ENCODE measurements around the gene CPAMD8. TPM values are rescaled to one million over a fixed set of nuclear protein-coding genes. Genes with fewer than 3 reads are reported as not detected.

Gene CPAMD8
- total RNA-seq, 1 experiment from 2014 or later, result 0.64 TPM

- in situ Hi-C loops (cut with HindIII; ENCODE audit: low pct_unique_long_range_greater_than_20kb, low sequenced_read_pairs), result no loop called here
- DNase-seq (ENCODE audit: low read depth), result no peak
These were observed 179.7 kb downstream of the CPAMD8 start for GRCh38 chr19:16846901-16847300.

Other genes with a start within 250 kb of the CPAMD8 start
- gene SIN3B, start 197.4 kb downstream of the CPAMD8 start, total RNA-seq (2014; rRNA removed; shearing (Covaris generic); ENCODE audit: low replicate concordance), result 13.3 and 21.9 TPM in 2 replicates
- gene F2RL3, start 137.8 kb downstream of the CPAMD8 start, total RNA-seq (2014; rRNA removed; shearing (Covaris generic); ENCODE audit: low replicate concordance), result 2.3 and 5.0 TPM in 2 replicates
- gene HAUS8, start 48.6 kb upstream of the CPAMD8 start, total RNA-seq (2014; rRNA removed; shearing (Covaris generic); ENCODE audit: low replicate concordance), result 23.7 and 24.2 TPM in 2 replicates
- 29.6 and 49.7 TPM in 2 replicates for gene MYO9B, start 49.0 kb upstream of the CPAMD8 start, total RNA-seq (2014; rRNA removed; shearing (Covaris generic); ENCODE audit: low replicate concordance)
- gene USE1, start 188.5 kb upstream of the CPAMD8 start, total RNA-seq (2014; rRNA removed; shearing (Covaris generic); ENCODE audit: low replicate concordance), result 59.3 and 78.1 TPM in 2 replicates
- 6.5 and 26.0 TPM in 2 replicates for gene OCEL1, start 199.4 kb upstream of the CPAMD8 start, total RNA-seq (2014; rRNA removed; shearing (Covaris generic); ENCODE audit: low replicate concordance)
- 121 and 145 TPM in 2 replicates for gene NR2F6, start 219.1 kb upstream of the CPAMD8 start, total RNA-seq (2014; rRNA removed; shearing (Covaris generic); ENCODE audit: low replicate concordance)
- not detected in 2 replicates for gene USHBP1, start 237.9 kb upstream of the CPAMD8 start, total RNA-seq (2014; rRNA removed; shearing (Covaris generic); ENCODE audit: low replicate concordance)
- 247 and 320 TPM in 2 replicates for gene BABAM1, start 240.6 kb upstream of the CPAMD8 start, total RNA-seq (2014; rRNA removed; shearing (Covaris generic); ENCODE audit: low replicate concordance)

All from Caki2 (cell line).